IPS DF 19.7 (cell line): Measurements from ENCODE around the gene AGTRAP.

Source experiments
- DNase-seq: peaks from one replicate; pipeline ENCODE4 v3.0.0-alpha.2; 2013; ENCODE audit warnings: low read depth, low spot score

The AGTRAP gene

GRCh38 chr1:11735531-11735853, 444 bp upstream of the AGTRAP start:
- no peak for DNase-seq

GRCh38 chr1:11736746-11737639, 1.1 kb downstream of the AGTRAP start:
- no peak for DNase-seq

GRCh38 chr1:11738096-11738495, 2.2 kb downstream of the AGTRAP start:
- DNase-seq: no peak

- DNase-seq: no peak
These were observed 2.8 kb downstream of the AGTRAP start for GRCh38 chr1:11738783-11739182.

GRCh38 chr1:11740258-11741192, 4.6 kb downstream of the AGTRAP start:
- DNase-seq: no peak

- DNase-seq: no peak
These were observed 5.5 kb downstream of the AGTRAP start for GRCh38 chr1:11741482-11741881.

GRCh38 chr1:11741919-11742558, 6.1 kb downstream of the AGTRAP start:
- no peak for DNase-seq

GRCh38 chr1:11744287-11744686, 8.4 kb downstream of the AGTRAP start:
- DNase-seq: no peak

GRCh38 chr1:11746092-11746491, 10.2 kb downstream of the AGTRAP start:
- DNase-seq: no peak

- no peak for DNase-seq
These were observed 11.0 kb downstream of the AGTRAP start for GRCh38 chr1:11746795-11747487.

GRCh38 chr1:11748294-11749202, 12.6 kb downstream of the AGTRAP start:
- no peak for DNase-seq

GRCh38 chr1:11749203-11749689, 13.3 kb downstream of the AGTRAP start:
- no peak for DNase-seq

GRCh38 chr1:11749996-11750395, 14.1 kb downstream of the AGTRAP start:
- DNase-seq: no peak

- DNase-seq: no peak
These were observed 15.2 kb downstream of the AGTRAP start for GRCh38 chr1:11751087-11751486.

- no peak for DNase-seq
These were observed 16.6 kb downstream of the AGTRAP start for GRCh38 chr1:11752359-11753088.

- no peak for DNase-seq
These were observed 17.7 kb downstream of the AGTRAP start for GRCh38 chr1:11753555-11754208.

GRCh38 chr1:11757047-11757446, 21.1 kb downstream of the AGTRAP start:
- DNase-seq: no peak

GRCh38 chr1:11759791-11760190, 23.9 kb downstream of the AGTRAP start:
- DNase-seq: no peak

GRCh38 chr1:11761285-11761684, 25.3 kb downstream of the AGTRAP start:
- DNase-seq: no peak
